Adrenal gland (tissue), 12 donors: ENCODE measurements around the gene SLC2A13. TPM values are rescaled to one million over a fixed set of nuclear protein-coding genes. Genes with fewer than 3 reads are reported as not detected.

Experiments
- DNase-seq, 7 donors: peaks; one replicate each; pipeline ENCODE4 v3.0.0-alpha.2; 2019 to 2020
- H3K27ac ChIP-seq, 5 donors: fragments of 200-600 bp; sonication (generic) in 4 of 5; 1 replicate in 3 of 5; 2 replicates in 2 of 5; pipeline versions ENCODE4 v1.5.1 to v1.8.0; 2016 to 2020; ENCODE audit warnings: mild to moderate bottlenecking in 1 of 5
- H3K27me3 ChIP-seq: fragments of 200-600 bp; 2 replicates; pipeline ENCODE4 v1.8.0; 2021
- H3K36me3 ChIP-seq, 2 donors: fragments of 200-600 bp; replicated peaks in 1 of 2; 1 replicate in 1 of 2; 2 replicates in 1 of 2; pipeline versions ENCODE4 v1.5.1 to v1.8.0; 2018 to 2022
- H3K4me1 ChIP-seq, 2 donors: fragments of 200-600 bp; replicated peaks in 1 of 2; 1 replicate in 1 of 2; 2 replicates in 1 of 2; pipeline versions ENCODE4 v1.5.1 to v1.8.0; 2018 to 2021
- H3K4me3 ChIP-seq, 4 donors: fragments of 200-600 bp; sonication (generic) in 3 of 4; one replicate each; pipeline ENCODE4 v1.5.1; 2016 to 2018
- H3K9me3 ChIP-seq, 3 donors: fragments of 200-600 bp; sonication (generic) in 1 of 3; replicated peaks in 1 of 3; 1 replicate in 2 of 3; 2 replicates in 1 of 3; pipeline versions ENCODE4 v1.5.1 to v1.8.0; 2016 to 2021
- CTCF ChIP-seq, 6 experiments: fragments of 450-650 bp in 4 of 6; fragments of 200-600 bp in 2 of 6; sonication (generic) in 1 of 6; IDR thresholded peaks; 1 replicate in 5 of 6; 2 replicates in 1 of 6; pipeline versions ENCODE4 v1.5.1 to v1.8.0; 2016 to 2021; ENCODE audit warnings: antibody characterized with exemption in 6 of 6, mild to moderate bottlenecking in 2 of 6, moderate library complexity in 1 of 6
- POLR2A ChIP-seq, 2 donors: fragments of 450-650 bp; IDR thresholded peaks; one replicate each; pipeline ENCODE4 v1.6.1; 2017; ENCODE audit warnings: antibody characterized with exemption in 2 of 2, mild to moderate bottlenecking in 2 of 2, moderate library complexity in 1 of 2
- WGBS, 4 donors: extraction: QIAGEN DNeasy Blood & Tissue Kit in 2 of 4; methylation state at CpG; one replicate each; pipeline versions ENCODE4 v1.1.5 to v1.1.7; 2013 to 2017; 5-methylcytosine and 5-hydroxymethylcytosine counted together
- intact Hi-C, 2 donors: fragments of 100-400 bp; cut with DNase I; formaldehyde crosslinking; loops; one replicate each; pipeline versions ENCODE4 v1.14.1 to v1.15.0; 2022 to 2023
- polyA plus RNA-seq, 3 donors: library from polyadenylated mRNA; stranded (reverse); fragments of 200-250 nt in 2 of 3; fragments of 350-450 nt in 1 of 3; fragmentation: Illumina TruSeq in 1 of 3; extraction: RNeasy Lipid Tissue Mini Kit (QIAGEN cat#74804) in 1 of 3; gene quantifications; one replicate each; pipeline ENCODE4 v1.2.3, GENCODE V29; 2013 to 2014
- total RNA-seq, 9 donors: library from RNA; depleted of rRNA in 4 of 9; stranded (reverse); fragments of >200 nt in 4 of 9; fragments of 120-200 nt in 1 of 9; fragmentation: NEBNext Ultra II Directional in 1 of 9; extraction: Animal tissue kit (Norgen Biotek cat#: 25700) in 1 of 9; gene quantifications; one replicate each; pipeline versions ENCODE4 v1.1.0 to v1.2.4, GENCODE V29; 2013 to 2023
- donor health status: healthy with polysubstance abuse.
- donor health status: Bipolar disorder and iron deficiency.
- donor health status: DM: yes; HTN: yes; CAD: no.
- donor health status: DM: no; HTN: no; CAD: no.
- donor health status: DM: no; HTN: no; CAD: no.
- donor health status: DM: yes; HTN: yes; CAD: no.

SLC2A13 gene
- total and polyA plus RNA-seq, 12 donors: 3.5 to 49.1 (median 27.0) TPM

GRCh38 chr12:39971348-39971747, 134.5 kb downstream of the SLC2A13 start:
- H3K27ac ChIP-seq: no peak overlapping the region
- no peaks in the 10 kb centered on the region for H3K27me3 ChIP-seq
- H3K4me3 ChIP-seq: no peak overlapping the region
- no peaks in the 10 kb centered on the region for H3K9me3 ChIP-seq
- no peak for DNase-seq
- intact Hi-C loops: no loop called here
- no peaks in the 10 kb centered on the region for H3K36me3 ChIP-seq
- WGBS, 4 donors: 80 to 97% (median 84%) methylated on average over 1 of the region's 1 CpG
- H3K4me1 ChIP-seq: no peaks in the 10 kb centered on the region
- TF ChIP-seq CTCF (IDR thresholded peaks at IDR 0.05) (no peak), POLR2A (IDR thresholded peaks at IDR 0.05) (no peak)

GRCh38 chr12:39966721-39967120, 139.2 kb downstream of the SLC2A13 start:
- no peak overlapping the region for H3K27ac ChIP-seq
- TF ChIP-seq CTCF (IDR thresholded peaks at IDR 0.05) (no peak), POLR2A (IDR thresholded peaks at IDR 0.05) (no peak)
- H3K9me3 ChIP-seq: no peaks in the 10 kb centered on the region
- intact Hi-C loops: no loop called here
- no peaks in the 10 kb centered on the region for H3K36me3 ChIP-seq
- no peak for DNase-seq
- no peaks in the 10 kb centered on the region for H3K4me1 ChIP-seq
- 64 to 74% (median 68%) methylated on average over 2 of the region's 2 CpGs for WGBS, 4 donors
- no peaks in the 10 kb centered on the region for H3K27me3 ChIP-seq
- H3K4me3 ChIP-seq: no peak overlapping the region

- intact Hi-C loops: no loop called here
- TF ChIP-seq POLR2A (IDR thresholded peaks at IDR 0.05): no peak
Measured at GRCh38 chr12:39966256-39966655, 139.6 kb downstream of the SLC2A13 start.

GRCh38 chr12:39959467-39959866, 146.4 kb downstream of the SLC2A13 start:
- Histone ChIP-seq H3K4me3 (no peak overlapping the region), H3K9me3 (no peaks in the 10 kb centered on the region), H3K4me1 (no peaks in the 10 kb centered on the region), H3K27me3 (no peaks in the 10 kb centered on the region), H3K36me3 (no peaks in the 10 kb centered on the region), H3K27ac (no peak overlapping the region)
- TF ChIP-seq CTCF (IDR thresholded peaks at IDR 0.05) (no peak), POLR2A (IDR thresholded peaks at IDR 0.05) (no peak)
- no peak for DNase-seq
- WGBS, 4 donors: 87 to 96% (median 92%) methylated on average over 2 of the region's 2 CpGs
- intact Hi-C loops: no loop called here

More at GRCh38 chr12:39966256-39966655, 139.6 kb downstream of the SLC2A13 start:
- no peaks in the 10 kb centered on the region for H3K4me1 ChIP-seq
- no peak overlapping the region for H3K4me3 ChIP-seq
- H3K27me3 ChIP-seq: no peaks in the 10 kb centered on the region
- DNase-seq: no peak
- WGBS, 4 donors: 78 to 83% (median 80%) methylated on average over 2 of the region's 2 CpGs
- H3K36me3 ChIP-seq: no peaks in the 10 kb centered on the region
- no peak overlapping the region for H3K27ac ChIP-seq
- no peaks in the 10 kb centered on the region for H3K9me3 ChIP-seq

- Histone ChIP-seq H3K36me3 (no peaks in the 10 kb centered on the region), H3K27me3 (no peaks in the 10 kb centered on the region), H3K4me1 (no peaks in the 10 kb centered on the region), H3K4me3 (no peak overlapping the region), H3K27ac (no peak overlapping the region), H3K9me3 (no peaks in the 10 kb centered on the region)
- DNase-seq: no peak
- intact Hi-C loops: no loop called here
- TF ChIP-seq CTCF (IDR thresholded peaks at IDR 0.05) (no peak), POLR2A (IDR thresholded peaks at IDR 0.05) (no peak)
- WGBS, 4 donors: 92 to 100% (median 94%) methylated on average over 2 of the region's 2 CpGs
Measured at GRCh38 chr12:39959031-39959430, 146.8 kb downstream of the SLC2A13 start.
